Measurements from ENCODE around the gene SMPD2.

The SMPD2 gene

GRCh38 chr6:109443425-109443950 lies 3.0 kb downstream of the SMPD2 start:
- no peak overlapping the region for H3K4me3 ChIP-seq (ENCODE audit: low read depth, low read length)
- POLR2A ChIA-PET, result interaction anchor here (1.0 kb wide), 1 partner anchor 12 kb away, joined by 3 read pairs; the partner anchor contains the start of gene MICAL1
- DNase-seq (ENCODE audit: low read depth, low spot score), result no peak
- CTCF ChIA-PET, result interaction anchor here (5.2 kb wide), 1 partner anchor 10 kb away, joined by 65 read pairs; the partner anchor contains the start of gene MICAL1
- no peak for TF ChIP-seq CTCF (IDR thresholded peaks at IDR 0.05; ENCODE audit: insufficient read depth, low read length, missing control alignments)

GRCh38 chr6:109445382-109445781 lies 4.9 kb downstream of the SMPD2 start:
- POLR2A ChIA-PET, result interaction anchor here (1.0 kb wide), 1 partner anchor 9 kb away, joined by 6 read pairs; no protein-coding TSS in a partner anchor
- no peak overlapping the region for H3K4me3 ChIP-seq (ENCODE audit: low read depth, low read length)
- no peak for DNase-seq (ENCODE audit: low read depth, low spot score)
- CTCF ChIA-PET, result interaction anchor here (1.0 kb wide), 1 partner anchor 258 kb away, joined by 4 read pairs; no protein-coding TSS in a partner anchor
- TF ChIP-seq CTCF (IDR thresholded peaks at IDR 0.05; ENCODE audit: insufficient read depth, low read length, missing control alignments), result no peak

DNA sequence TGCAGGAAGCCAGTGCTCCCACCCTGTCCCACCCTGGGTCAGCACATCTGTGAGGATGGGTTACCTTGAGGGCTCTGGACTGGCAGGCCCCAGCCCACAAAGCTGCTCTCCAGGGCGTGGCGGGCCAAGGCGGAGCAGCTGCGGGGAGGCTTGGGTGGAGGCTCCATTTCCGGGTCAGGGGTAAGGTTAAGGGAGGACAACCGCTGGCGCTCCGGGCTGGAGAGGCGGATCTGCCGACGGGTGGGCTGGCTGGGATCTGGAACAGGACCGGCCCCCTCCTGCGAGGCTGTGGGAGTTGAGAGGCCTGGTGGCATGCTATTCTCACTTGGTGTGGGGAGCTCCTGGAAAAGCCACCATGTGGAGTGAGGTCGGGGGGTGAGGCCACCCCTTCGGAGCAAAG lies 5.5 kb downstream of the SMPD2 start:
- DNase-seq (ENCODE audit: low read depth, low spot score), result no peak
- CTCF ChIA-PET, result no interaction called here

DNA sequence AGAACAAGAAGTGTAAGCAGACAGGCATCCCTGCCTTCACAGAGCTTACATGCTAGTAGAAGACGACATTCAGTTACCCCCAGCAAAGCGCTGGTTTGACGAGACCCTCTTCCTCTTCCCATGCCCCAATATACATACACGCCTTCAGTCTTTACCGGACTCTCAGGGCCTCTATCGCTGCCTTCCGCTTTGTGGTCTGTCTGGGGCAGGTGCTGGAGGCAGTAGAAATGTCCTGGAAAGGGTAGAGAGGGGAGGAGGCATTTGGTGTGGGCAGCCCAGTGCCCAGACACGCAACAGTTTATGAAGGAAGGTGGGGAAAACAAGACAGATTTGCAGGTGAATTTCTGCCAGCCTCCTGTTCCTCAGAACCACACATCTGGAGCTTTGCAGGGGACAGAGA lies 6.0 kb downstream of the SMPD2 start:
- no peak overlapping the region for H3K4me3 ChIP-seq (ENCODE audit: low read depth, low read length)
- DNase-seq (ENCODE audit: low read depth, low spot score), result no peak
- ChIA-PET POLR2A (no interaction called here), CTCF (no interaction called here)
- TF ChIP-seq CTCF (IDR thresholded peaks at IDR 0.05; ENCODE audit: insufficient read depth, low read length, missing control alignments), result no peak

More for the DNA sequence above, 5.5 kb downstream of the SMPD2 start:
- H3K4me3 ChIP-seq (ENCODE audit: low read depth, low read length), result no peak overlapping the region
- no peak for TF ChIP-seq CTCF (IDR thresholded peaks at IDR 0.05; ENCODE audit: insufficient read depth, low read length, missing control alignments)
- POLR2A ChIA-PET, result no interaction called here

GRCh38 chr6:109447087-109447486 lies 6.6 kb downstream of the SMPD2 start:
- DNase-seq (ENCODE audit: low read depth, low spot score), result no peak
- POLR2A ChIA-PET, result no interaction called here
- CTCF ChIA-PET, result no interaction called here
- H3K4me3 ChIP-seq (ENCODE audit: low read depth, low read length), result no peak overlapping the region
- TF ChIP-seq CTCF (IDR thresholded peaks at IDR 0.05; ENCODE audit: insufficient read depth, low read length, missing control alignments), result no peak

- DNase-seq (ENCODE audit: low read depth, low spot score), result no peak
- TF ChIP-seq CTCF (IDR thresholded peaks at IDR 0.05; ENCODE audit: insufficient read depth, low read length, missing control alignments), result no peak
- no peak overlapping the region for H3K4me3 ChIP-seq (ENCODE audit: low read depth, low read length)
- ChIA-PET POLR2A (no interaction called here), CTCF (no interaction called here)
Observed at GRCh38 chr6:109447878-109448555, 7.5 kb downstream of the SMPD2 start.

Data from AG04449 (cell line).